ENCODE results near the gene TMEM52B.

Gene TMEM52B

DNA sequence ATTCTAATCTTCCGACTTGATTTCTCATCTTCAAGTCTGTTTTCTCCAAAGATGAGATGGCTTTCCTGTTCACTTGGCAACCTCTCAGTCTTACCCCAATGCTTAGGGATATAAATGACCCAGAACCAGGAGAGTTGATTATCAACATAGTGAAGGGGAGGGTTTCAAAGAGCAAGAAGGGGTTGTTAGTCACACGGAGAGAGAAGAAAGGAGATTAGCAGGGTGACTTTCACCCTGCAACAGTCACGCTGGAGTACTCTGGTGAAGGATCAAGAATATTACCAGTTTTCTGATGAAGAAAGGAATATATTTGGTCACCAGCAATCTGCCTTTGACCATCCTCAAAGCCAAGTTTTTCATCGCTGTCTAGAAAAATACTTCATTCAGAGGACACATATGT is at the start of gene TMEM52B:
Gene TMEM52B (plus strand): TSS at position 212 of the 400 bp plus-strand sequence. CDS start 543 bp downstream, outside the sequence.
- Mint-ChIP-seq H3K27ac (no peak within 1 kb of the TSS), H3K4me1 (no peaks in the 10 kb centered on the region), H3K9me3 (no peaks in the 10 kb centered on the region), H3K27me3 (peaks cover 19% of the 10 kb centered on the region), H3K36me3 (no peaks in the 10 kb centered on the region), H3K4me3 (no peak within 1 kb of the TSS)
- no peak for DNase-seq (ENCODE audit: low spot score in 2 of 2)
- no peak for ATAC-seq (ENCODE audit: low read depth)

DNA sequence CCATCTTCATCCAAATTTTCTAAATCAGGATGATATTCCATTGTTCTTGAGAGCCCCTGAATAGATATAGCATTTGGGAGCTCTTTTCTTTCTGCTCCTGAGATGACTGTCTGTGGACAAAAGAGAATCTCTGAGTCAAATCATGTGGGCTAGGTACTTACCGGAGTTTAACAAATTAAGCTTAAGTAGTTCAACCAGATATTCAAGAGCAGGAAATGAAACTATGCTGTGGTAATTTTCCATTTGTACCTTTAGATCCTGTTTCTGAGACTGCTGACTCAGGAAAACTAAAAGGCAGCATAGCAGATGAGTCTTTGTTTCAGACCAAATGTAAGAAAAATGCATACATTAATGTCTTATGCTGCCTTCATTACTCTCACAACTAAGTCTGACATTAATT is 48.8 kb upstream of the TMEM52B start, which contains the start of gene CLEC7A:
Gene CLEC7A (minus strand): TSS at position 158 of the 400 bp plus-strand sequence. CDS start 117 bp downstream, at position 41.
- H3K4me1 Mint-ChIP-seq, result peaks cover 12% of the 10 kb centered on the region
- peak; percentile 92 for ATAC-seq (ENCODE audit: low read depth)
- peak within 1 kb of the TSS; percentile 14 for H3K4me3 Mint-ChIP-seq
- H3K27ac Mint-ChIP-seq, result no peak within 1 kb of the TSS
- H3K36me3 Mint-ChIP-seq, result no peaks in the 10 kb centered on the region
- peak in 1 of 2 donors; percentile 7 for DNase-seq (ENCODE audit: low spot score in 2 of 2)
- H3K27me3 Mint-ChIP-seq, result peaks cover 12% of the 10 kb centered on the region
- H3K9me3 Mint-ChIP-seq, result no peaks in the 10 kb centered on the region

DNA sequence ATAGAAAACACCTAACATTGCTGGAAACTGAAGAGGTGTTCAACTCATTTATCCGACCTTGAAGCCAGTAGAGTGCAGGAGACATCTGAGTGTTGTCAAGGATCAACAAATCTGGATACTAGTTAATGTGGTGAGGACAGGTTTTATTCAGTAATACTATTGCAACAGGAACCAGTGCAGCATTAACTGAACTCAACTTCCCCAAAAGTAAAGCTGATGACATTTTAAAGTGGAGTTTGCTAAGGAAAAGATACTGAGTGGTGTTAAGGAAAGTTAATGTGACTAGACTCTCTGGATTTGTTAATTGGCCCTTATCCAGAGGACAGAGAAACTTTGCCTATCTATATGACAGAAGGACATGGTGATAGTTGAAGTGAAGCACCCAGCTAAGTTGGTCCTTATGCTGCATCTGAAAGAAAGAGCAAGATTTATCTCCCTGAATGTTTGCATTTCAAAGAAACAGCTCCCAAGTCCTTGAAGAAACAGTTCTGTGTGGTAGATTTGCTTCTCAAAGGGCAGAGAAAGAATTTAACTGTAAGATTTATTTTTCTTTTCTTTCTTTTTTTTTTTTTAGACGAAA is 47.6 kb upstream of the TMEM52B start:
- no peak overlapping the region for H3K4me3 Mint-ChIP-seq
- no peak overlapping the region for H3K27ac Mint-ChIP-seq
- H3K36me3 Mint-ChIP-seq, result no peaks in the 10 kb centered on the region
- H3K27me3 Mint-ChIP-seq, result peaks cover 12% of the 10 kb centered on the region
- DNase-seq (ENCODE audit: low spot score in 2 of 2) (no peak), ATAC-seq (ENCODE audit: low read depth) (no peak)
- H3K9me3 Mint-ChIP-seq, result no peaks in the 10 kb centered on the region
- H3K4me1 Mint-ChIP-seq, result peaks cover 12% of the 10 kb centered on the region

DNA sequence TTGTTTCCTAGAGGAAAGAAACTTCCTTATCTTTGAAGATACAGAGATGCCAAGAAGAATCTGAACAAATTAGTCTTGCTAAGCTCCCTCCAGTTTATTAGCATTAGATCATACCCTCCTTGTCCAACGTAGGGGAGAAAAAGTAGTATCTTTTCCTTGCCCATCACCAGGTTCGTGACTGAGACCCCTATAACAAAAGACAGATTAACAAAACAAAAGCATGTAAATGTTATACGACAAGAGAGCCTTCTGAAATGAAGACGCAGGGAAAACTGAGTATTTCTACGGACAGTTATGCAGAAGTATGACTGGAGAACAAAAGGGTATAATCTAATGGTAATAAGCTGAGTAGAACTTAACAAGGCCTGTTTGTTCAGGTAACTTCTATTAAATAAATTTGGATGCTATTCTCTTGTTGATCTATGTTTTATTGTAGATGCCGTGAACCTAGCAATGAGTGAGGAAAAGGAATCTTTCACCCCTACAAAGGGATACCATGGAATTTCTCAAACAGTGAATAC is 45.9 kb upstream of the TMEM52B start:
- H3K36me3 Mint-ChIP-seq, result no peaks in the 10 kb centered on the region
- no peak for DNase-seq (ENCODE audit: low spot score in 2 of 2)
- H3K4me1 Mint-ChIP-seq, result peaks cover 12% of the 10 kb centered on the region
- no peak overlapping the region for H3K4me3 Mint-ChIP-seq
- H3K27ac Mint-ChIP-seq, result no peak overlapping the region
- no peak for ATAC-seq (ENCODE audit: low read depth)
- H3K9me3 Mint-ChIP-seq, result no peaks in the 10 kb centered on the region
- H3K27me3 Mint-ChIP-seq, result peaks cover 9% of the 10 kb centered on the region

DNA sequence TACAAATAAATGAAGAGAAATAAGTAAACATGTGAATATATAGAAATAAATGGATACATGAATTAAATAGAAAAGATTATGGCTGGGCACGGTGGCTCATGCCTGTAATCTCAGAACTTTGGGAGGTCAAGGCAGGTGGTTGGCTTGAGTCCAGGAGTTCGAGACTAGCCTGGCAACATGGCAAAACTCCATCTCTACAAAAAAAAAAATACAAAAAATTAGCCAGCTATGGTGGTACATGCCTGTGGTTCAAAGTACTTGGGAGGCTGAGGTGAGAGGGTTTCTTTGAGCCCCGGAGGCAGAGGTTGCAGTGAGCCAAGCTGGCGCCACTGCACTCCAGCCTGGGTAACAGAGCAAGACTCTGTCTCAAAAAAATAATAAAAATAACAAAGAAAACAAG is 43.7 kb upstream of the TMEM52B start:
- H3K4me3 Mint-ChIP-seq, result no peak overlapping the region
- no peaks in the 10 kb centered on the region for H3K36me3 Mint-ChIP-seq
- no peak overlapping the region for H3K27ac Mint-ChIP-seq
- H3K27me3 Mint-ChIP-seq, result peaks cover 9% of the 10 kb centered on the region
- H3K9me3 Mint-ChIP-seq, result no peaks in the 10 kb centered on the region
- ATAC-seq (ENCODE audit: low read depth) (no peak), DNase-seq (ENCODE audit: low spot score in 2 of 2) (no peak)
- H3K4me1 Mint-ChIP-seq, result peaks cover 7% of the 10 kb centered on the region

DNA sequence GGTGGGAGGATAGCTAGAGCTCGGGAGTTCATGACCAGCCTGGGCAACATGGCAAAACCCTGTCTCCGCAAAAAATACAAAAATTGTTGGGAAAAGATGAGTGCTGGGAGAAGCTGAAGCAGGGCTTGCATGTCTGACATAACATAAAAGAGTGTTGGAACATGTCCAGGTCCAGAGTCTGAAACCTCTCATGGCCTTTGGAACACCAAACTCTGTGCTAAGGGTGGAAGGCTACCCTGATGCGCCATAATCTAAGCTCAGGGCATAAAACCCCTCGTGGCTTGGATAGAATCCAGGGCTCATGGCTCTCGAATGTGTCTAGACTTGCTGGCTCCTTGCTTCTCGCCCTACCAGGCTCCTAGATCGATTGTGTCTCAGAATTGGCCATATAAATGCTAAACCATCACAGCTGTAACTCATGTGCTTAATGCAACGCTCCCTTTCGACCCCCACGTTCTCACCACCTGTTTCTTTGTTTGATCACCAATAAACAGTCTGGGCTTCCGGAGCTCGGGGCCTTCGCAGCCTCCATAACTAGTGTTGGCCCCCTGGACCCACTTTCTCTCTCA is 42.1 kb upstream of the TMEM52B start:
- Mint-ChIP-seq H3K9me3 (no peaks in the 10 kb centered on the region), H3K4me1 (peaks cover 2% of the 10 kb centered on the region), H3K4me3 (no peak overlapping the region), H3K27me3 (peaks cover 4% of the 10 kb centered on the region), H3K36me3 (no peaks in the 10 kb centered on the region), H3K27ac (no peak overlapping the region)
- no peak for ATAC-seq (ENCODE audit: low read depth)
- DNase-seq (ENCODE audit: low spot score in 2 of 2), result no peak

DNA sequence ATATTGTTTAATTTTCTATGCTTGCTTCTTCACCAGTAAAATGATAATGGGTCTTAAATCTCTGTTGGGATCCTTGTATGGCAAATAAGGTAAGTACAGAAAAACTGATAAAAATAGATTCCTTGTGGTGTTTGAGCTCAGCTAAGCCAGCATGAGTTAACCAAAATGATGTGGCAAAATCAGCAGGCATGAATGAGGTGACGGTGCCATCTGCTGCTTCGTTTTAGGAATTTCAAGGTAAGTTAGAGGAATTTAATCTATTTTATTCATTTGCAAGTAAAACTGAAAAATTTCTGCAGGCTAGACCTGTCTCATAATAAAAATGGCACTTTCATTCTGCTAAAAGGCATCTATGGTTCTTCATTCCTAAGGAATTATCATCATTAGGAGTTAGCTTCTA is 38.8 kb upstream of the TMEM52B start:
- H3K9me3 Mint-ChIP-seq, result no peaks in the 10 kb centered on the region
- no peak overlapping the region for H3K27ac Mint-ChIP-seq
- peaks cover 8% of the 10 kb centered on the region for H3K27me3 Mint-ChIP-seq
- DNase-seq (ENCODE audit: low spot score in 2 of 2) (peak in 1 of 2 donors; percentile 39), ATAC-seq (ENCODE audit: low read depth) (peak; percentile 51)
- no peak overlapping the region for H3K4me3 Mint-ChIP-seq
- peaks cover 2% of the 10 kb centered on the region for H3K4me1 Mint-ChIP-seq
- no peaks in the 10 kb centered on the region for H3K36me3 Mint-ChIP-seq

DNA sequence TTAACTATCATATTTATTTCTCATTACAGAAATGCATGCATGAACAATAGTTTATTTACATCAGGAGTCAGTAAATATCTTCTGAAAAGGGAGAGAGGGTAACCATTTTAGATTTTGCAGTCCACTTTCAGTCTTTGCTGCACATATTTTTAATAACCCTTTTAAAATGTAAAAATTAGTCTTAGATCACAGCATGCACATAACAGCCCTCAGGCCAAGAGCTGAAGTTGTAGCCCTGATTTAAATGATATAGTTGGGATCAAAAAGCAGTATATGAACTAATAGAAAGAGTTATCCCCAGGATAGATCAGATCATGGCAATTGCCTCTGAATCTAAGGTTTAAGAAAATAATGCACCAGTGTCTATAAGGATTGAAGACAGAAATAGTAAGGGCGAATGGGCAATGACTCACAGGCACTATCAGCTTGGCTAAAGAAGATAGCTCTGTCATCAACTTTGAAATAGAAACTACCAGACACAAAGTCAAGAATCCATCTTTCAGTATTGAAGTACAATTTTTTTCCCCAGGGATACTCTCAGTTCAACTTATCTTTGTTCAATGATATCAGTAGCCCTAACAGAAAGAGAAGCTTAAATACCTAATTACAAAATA is 35.7 kb upstream of the TMEM52B start:
- DNase-seq (ENCODE audit: low spot score in 2 of 2) (no peak), ATAC-seq (ENCODE audit: low read depth) (no peak)
- no peak overlapping the region for H3K27ac Mint-ChIP-seq
- H3K27me3 Mint-ChIP-seq, result peaks cover 4% of the 10 kb centered on the region
- H3K4me1 Mint-ChIP-seq, result peaks cover 3% of the 10 kb centered on the region
- H3K36me3 Mint-ChIP-seq, result no peaks in the 10 kb centered on the region
- H3K9me3 Mint-ChIP-seq, result peaks cover 5% of the 10 kb centered on the region
- no peak overlapping the region for H3K4me3 Mint-ChIP-seq

DNA sequence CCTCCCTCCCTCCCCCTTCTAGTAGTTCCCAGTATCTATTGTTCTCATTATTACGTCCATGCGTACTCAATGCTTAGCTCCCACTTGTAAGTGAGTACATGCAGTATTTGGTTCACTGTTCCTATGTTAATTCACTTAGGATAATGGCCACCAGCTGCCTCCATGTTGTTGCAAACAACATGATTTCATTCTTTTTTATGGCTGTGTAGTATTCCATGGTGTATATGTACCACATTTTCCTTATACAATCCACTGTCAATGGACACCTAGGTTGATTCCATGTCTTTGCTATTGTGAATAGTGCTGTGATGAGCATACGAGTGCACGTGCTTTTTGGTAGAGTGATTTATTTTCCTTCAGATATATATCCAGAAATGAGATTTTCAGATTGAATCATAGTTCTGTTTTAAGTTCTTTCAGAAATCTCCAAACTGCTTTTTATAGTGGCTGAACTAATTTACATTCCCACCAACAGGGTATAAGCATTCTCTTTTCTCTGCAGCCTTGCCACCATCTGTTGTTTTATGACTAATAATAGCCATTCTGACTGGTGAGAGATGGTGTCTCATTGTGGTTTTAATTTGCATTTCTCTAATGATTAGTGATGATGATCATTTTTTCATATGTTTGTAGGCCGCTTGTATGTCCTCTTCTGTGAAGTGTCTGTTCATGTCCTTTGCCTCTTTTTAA is 31.0 kb upstream of the TMEM52B start:
- peaks cover 4% of the 10 kb centered on the region for H3K27me3 Mint-ChIP-seq
- peaks cover 5% of the 10 kb centered on the region for H3K9me3 Mint-ChIP-seq
- ATAC-seq (ENCODE audit: low read depth) (peak; percentile 27), DNase-seq (ENCODE audit: low spot score in 2 of 2) (no peak)
- no peaks in the 10 kb centered on the region for H3K36me3 Mint-ChIP-seq
- peaks cover 2% of the 10 kb centered on the region for H3K4me1 Mint-ChIP-seq
- H3K27ac Mint-ChIP-seq, result no peak overlapping the region
- H3K4me3 Mint-ChIP-seq, result no peak overlapping the region

DNA sequence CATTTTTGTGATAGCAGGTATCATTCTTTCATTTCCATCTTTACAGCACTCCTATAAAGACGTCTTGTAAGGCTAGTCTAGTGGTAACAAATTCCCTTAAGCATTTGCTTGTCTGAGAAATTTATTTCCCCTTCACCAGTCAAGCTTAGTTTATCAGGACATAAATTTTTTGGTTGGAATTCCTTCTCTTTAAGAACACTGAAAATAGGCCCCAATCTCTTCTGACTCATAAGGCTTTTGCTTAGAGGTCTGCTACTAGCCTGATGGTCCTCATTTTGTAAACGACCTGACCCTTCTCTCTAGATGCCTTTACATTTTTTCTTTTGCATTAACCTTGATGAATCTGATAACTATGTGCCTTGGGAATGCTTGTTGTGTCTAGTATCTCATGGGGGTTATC is 27.2 kb upstream of the TMEM52B start:
- ATAC-seq (ENCODE audit: low read depth), result no peak

DNA sequence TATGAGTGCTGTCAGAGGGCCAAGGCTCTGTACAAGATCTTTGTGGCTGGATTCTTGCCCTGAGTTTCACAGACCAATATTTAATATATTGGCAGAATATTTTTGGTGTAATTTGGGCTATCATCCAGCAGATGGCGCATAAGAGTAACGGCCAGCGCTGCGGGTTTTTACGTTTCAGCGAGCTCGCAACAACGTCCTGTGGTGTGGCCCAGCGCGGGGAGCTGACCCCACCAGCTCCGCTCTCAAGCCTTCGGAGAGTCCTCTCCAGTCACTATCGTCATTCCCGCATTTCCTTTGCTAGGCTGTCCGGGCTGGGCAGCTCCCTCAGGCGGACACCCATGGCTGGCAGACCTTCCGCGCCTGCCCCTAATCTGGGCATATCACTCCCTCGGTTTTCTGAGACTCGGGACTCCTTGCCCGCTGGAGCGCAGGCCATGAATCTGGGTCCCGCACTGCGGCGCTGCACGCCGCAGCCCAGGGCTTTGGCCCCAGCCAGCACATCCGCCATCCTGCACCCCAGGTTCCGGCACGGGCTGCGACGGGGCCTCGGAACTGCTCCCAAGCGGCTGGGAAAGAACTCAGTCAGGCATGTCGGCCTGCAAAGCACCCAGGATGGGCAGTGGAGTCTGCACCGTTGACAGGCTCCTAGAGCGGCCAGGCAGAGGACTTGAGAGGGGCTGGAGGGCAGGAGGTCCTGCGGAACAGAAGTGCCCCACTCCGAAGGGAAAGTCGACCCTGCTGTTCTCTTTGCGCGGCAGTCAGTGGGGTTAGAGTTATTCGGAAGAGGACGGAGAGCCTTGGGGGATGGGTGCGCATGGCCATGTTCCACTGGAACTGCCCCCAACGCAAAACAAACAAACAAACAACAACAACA is 25.3 kb upstream of the TMEM52B start:
- no peak overlapping the region for H3K27ac Mint-ChIP-seq
- H3K27me3 Mint-ChIP-seq, result peaks cover 7% of the 10 kb centered on the region
- H3K36me3 Mint-ChIP-seq, result no peaks in the 10 kb centered on the region
- peak overlapping the region; percentile 82 for H3K4me3 Mint-ChIP-seq
- peak; percentile 53 to 59 for DNase-seq (ENCODE audit: low spot score in 2 of 2)
- peaks cover 5% of the 10 kb centered on the region for H3K4me1 Mint-ChIP-seq
- no peaks in the 10 kb centered on the region for H3K9me3 Mint-ChIP-seq
- ATAC-seq (ENCODE audit: low read depth), result peak; percentile 73

More for the DNA sequence above, 27.2 kb upstream of the TMEM52B start:
- Mint-ChIP-seq H3K4me1 (peaks cover 7% of the 10 kb centered on the region), H3K36me3 (no peaks in the 10 kb centered on the region), H3K4me3 (no peak overlapping the region), H3K9me3 (peaks cover 5% of the 10 kb centered on the region), H3K27ac (no peak overlapping the region), H3K27me3 (peaks cover 7% of the 10 kb centered on the region)
- no peak for DNase-seq (ENCODE audit: low spot score in 2 of 2)

DNA sequence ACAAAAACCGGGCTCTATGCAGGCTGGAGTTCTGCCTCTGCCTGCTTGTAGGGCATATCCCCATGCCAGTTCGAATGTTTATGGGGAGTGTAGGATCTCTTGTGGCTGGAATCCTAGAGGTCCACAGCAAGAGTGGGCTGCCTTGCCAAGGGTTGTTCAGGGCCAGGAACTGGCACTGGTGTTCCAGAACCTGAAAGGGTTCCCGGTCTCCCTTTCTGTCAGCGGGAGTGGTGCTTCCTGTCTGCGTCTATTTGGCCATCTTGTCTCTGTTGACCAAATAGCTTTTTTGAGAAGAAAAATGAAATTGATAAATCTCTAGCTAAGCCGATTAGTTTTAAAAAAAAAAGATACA is 24.7 kb upstream of the TMEM52B start:
- peak overlapping the region; percentile 82 for H3K4me3 Mint-ChIP-seq
- DNase-seq (ENCODE audit: low spot score in 2 of 2) (no peak), ATAC-seq (ENCODE audit: low read depth) (no peak)
- H3K4me1 Mint-ChIP-seq, result peaks cover 7% of the 10 kb centered on the region
- H3K36me3 Mint-ChIP-seq, result no peaks in the 10 kb centered on the region
- H3K27me3 Mint-ChIP-seq, result peaks cover 7% of the 10 kb centered on the region
- H3K9me3 Mint-ChIP-seq, result no peaks in the 10 kb centered on the region
- H3K27ac Mint-ChIP-seq, result no peak overlapping the region

DNA sequence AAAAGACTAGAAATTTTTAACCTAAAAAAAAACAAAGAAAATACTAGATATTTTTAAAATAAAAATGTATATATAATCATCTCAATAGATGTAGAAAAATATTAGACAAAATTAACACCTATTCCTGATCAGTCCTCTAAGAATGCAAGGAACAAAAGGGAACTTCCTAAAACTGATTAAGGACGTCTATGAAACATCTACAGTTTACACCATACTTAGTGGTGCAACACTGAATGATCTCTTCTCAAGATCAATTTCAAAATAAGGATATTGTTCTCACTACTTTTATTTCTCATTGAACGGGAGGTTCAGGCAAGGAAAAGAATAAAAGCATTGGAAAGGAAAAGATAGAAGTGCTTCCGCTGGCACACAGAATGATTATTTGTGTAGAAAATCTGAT is 22.9 kb upstream of the TMEM52B start:
- ATAC-seq (ENCODE audit: low read depth) (no peak), DNase-seq (ENCODE audit: low spot score in 2 of 2) (no peak)
- H3K4me1 Mint-ChIP-seq, result peaks cover 10% of the 10 kb centered on the region
- no peak overlapping the region for H3K4me3 Mint-ChIP-seq
- no peaks in the 10 kb centered on the region for H3K9me3 Mint-ChIP-seq
- H3K27me3 Mint-ChIP-seq, result peaks cover 7% of the 10 kb centered on the region
- no peaks in the 10 kb centered on the region for H3K36me3 Mint-ChIP-seq
- H3K27ac Mint-ChIP-seq, result no peak overlapping the region
